GM10266 (cell line): ENCODE measurements around the gene DDX51.

ENCODE experiments used
- DNase-seq: peaks from one replicate; pipeline ENCODE4 v3.0.0; 2012; ENCODE audit errors: extremely low spot score
- TF ChIP-seq, protein P1 (sequence below): IDR thresholded peaks from 2 replicates; pipeline ENCODE4 v1.5.1; 2012; ENCODE audit warnings: mild to moderate bottlenecking, low read depth; ENCODE audit not compliant: control insufficient read depth, insufficient read depth; ENCODE audit errors: missing control alignments

Gene DDX51

DNA sequence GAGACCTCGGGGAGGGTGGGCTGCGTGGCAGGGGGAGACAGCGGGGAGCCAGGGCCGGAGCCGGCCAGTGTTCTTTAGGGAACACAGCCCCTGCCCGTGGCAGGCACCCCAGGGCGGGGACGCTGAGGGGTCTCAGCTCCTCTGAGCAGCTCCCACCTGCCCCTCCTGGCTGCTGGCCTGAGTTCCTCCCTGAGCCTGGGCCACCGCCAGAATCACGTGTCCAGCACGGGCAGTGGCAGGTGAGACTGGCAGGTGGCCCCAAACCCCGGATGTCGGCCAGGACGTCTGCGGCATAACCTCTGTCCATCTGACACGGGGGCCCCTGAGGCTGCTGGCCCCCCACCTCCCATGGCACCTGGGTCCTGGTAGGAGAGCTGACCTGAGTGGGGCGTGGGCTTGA is 25.3 kb upstream of the DDX51 start:
- DNase-seq = no peak
- TF ChIP-seq, protein P1, sequence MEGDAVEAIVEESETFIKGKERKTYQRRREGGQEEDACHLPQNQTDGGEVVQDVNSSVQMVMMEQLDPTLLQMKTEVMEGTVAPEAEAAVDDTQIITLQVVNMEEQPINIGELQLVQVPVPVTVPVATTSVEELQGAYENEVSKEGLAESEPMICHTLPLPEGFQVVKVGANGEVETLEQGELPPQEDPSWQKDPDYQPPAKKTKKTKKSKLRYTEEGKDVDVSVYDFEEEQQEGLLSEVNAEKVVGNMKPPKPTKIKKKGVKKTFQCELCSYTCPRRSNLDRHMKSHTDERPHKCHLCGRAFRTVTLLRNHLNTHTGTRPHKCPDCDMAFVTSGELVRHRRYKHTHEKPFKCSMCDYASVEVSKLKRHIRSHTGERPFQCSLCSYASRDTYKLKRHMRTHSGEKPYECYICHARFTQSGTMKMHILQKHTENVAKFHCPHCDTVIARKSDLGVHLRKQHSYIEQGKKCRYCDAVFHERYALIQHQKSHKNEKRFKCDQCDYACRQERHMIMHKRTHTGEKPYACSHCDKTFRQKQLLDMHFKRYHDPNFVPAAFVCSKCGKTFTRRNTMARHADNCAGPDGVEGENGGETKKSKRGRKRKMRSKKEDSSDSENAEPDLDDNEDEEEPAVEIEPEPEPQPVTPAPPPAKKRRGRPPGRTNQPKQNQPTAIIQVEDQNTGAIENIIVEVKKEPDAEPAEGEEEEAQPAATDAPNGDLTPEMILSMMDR = no peak

DNA sequence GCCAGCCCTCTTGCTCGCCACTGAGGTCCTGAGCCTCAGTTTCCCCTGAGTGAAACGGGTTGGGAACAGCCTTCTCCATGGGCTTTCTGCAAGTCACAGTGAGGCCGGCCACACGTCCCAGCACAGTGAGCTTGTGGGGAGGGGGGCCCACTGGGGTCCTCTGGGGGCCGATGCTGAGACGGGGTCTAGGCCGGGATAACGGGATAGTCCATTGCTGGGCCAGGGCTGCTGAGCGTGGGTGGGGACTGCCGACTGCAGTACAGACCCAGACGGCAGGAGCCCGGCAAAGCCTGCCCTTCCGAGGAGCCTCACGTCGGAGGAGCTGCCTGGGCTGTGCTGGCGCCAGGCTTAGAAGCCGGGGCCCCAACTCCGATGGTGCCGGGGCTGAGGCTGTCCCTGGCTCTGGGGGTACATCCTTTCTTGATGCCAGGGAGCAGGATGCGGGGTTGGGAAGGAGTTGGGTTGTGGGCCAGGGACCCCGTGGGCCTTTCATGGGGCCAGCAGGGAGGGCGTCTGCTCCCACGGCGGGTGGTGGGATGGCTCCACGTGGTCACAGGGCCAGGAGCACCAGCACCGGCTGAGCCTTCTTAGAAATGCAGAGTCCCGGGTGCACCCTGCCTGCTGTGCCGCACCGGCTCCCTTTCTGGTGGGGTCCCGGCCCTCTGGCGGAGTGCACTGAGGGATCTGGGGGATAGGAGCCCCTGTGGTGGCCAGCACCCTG is 24.4 kb upstream of the DDX51 start:
- DNase-seq = no peak
- TF ChIP-seq, protein P1 = no peak

DNA sequence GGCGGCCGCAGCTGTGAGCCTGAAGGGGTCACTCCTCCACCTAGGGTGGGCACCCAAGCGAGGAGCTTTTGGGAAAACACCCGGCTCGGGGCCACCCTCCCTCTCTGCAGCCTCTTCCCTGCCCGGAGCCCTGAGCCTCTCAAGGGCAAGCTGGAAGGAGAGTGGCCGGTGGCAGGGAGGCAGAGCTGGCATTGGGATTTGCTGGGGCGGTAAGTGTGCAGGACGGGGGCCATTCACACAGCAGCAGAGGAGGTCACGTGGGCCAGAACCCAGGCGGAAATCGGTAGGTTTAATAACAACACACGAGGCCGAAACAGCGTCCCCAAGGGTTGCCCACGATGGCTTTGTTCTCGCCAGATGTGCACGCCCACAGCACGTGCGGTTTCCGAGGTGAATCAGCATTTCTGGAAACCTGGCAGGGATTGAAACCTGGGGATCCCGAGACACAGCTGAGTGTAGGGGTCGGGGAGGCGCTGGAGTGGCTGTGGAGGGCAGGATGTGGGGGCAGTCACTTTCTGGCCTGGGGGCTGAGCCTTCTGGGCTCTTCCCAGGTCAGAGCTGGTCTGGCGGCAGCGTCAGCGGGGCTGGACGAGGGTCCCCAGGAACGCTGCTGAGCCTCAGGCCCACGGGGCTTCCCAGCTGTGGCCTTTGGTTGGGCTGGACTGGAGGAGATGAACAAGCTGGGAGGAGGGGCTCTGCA is 23.6 kb upstream of the DDX51 start:
- DNase-seq = no peak

DNA sequence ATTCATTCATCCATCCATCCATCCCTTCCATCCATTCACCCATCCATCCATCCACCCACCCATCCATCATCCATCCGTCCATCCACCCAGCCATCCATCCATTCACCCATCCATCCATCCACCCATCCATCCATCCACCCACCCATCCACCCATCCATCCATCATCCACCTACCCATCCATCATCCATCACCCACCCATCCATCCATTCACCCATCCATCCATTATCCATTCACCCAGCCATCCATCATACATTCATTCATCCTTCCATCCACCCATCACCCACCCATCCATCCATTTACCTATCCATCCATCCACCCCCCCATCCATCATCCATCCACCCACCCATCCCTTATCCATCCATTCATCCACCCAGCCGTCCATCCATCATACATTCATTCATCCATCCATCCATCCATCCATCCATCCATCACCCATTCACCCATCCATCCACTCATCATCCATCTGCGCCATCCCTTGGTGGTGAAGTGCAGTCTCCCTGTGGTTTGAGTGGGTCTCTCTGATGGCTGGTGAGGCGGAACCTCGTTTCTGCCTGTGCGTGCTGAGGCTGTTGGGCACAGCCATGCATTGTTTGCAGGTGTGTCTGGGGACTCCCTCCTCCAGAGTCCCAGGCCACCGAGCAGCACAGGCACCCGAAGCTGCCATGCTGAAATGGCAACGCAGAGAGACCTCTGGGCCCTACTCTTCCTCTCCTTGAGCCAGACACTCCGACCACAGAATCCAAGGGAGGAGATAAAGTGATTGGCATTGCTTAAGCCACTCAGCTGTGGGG is 22.9 kb upstream of the DDX51 start:
- TF ChIP-seq, protein P1 = no peak

More for the DNA sequence above, 23.6 kb upstream of the DDX51 start:
- TF ChIP-seq, protein P1 = no peak

DNA sequence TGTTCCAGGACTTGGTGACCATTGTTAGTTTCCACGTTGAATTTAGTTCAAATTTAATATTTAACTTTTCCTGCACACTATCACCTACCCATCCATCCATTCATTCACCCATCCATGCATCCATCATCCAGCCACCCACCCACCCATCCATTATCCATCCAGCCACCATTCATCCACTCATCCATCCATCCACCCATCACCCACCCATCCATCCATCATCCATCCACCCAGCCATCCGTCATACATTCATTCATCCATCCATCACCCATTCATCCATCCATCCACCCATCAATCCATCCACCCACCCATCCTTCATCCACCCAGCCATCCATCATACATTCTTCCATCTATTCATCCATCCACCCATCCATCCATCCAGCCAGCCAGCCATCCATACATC is 22.0 kb upstream of the DDX51 start:
- no peak for DNase-seq
- TF ChIP-seq, protein P1 = no peak

More for the DNA sequence above, 22.9 kb upstream of the DDX51 start:
- DNase-seq = no peak

DNA sequence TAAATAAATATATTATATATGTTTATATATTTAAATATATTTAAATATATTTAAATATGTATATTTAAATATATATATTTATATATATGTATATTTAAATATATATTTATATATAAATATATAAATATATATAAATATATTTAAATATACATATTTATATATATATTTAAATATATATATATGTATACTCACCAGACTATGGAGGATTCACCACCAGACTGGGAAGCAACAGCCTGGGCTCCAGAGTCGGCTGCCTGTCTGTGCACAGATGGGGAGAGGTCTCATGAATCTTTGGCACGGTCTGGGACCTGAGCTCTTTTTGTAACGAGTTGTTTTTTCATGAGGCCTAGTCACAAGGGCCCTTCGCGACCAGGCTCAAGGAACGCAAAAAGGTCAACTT is 21.5 kb upstream of the DDX51 start:
- TF ChIP-seq, protein P1 = no peak
- no peak for DNase-seq

DNA sequence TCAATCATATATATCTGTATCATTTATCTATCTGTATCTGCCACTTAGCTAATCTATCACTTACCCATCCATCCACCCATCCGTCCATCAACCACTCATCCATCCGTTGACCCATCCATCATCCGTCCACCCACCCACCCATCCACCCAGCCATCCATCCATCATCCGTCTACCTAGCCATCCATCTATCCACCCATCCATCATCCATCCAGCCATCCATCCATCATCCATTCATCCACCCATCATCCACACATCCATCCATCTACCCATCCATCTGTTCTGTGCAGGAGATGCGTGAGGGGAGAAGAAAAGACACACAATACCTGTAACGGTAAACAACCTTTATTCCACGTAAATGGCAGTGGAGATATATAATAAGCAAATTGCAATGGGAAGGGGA is 20.3 kb upstream of the DDX51 start:
- TF ChIP-seq, protein P1 = no peak
- DNase-seq = no peak
